ENCODE measurements around the gene NHS. TPM values are rescaled to one million over a fixed set of nuclear protein-coding genes. Genes with fewer than 3 reads are reported as not detected.
A peak's percentile ranks its signal among the peaks of the same experiment; 100 is the strongest.

The NHS gene
- total and polyA plus RNA-seq, 4 donors, result 14.1 to 17.7 (median 15.8) TPM

DNA sequence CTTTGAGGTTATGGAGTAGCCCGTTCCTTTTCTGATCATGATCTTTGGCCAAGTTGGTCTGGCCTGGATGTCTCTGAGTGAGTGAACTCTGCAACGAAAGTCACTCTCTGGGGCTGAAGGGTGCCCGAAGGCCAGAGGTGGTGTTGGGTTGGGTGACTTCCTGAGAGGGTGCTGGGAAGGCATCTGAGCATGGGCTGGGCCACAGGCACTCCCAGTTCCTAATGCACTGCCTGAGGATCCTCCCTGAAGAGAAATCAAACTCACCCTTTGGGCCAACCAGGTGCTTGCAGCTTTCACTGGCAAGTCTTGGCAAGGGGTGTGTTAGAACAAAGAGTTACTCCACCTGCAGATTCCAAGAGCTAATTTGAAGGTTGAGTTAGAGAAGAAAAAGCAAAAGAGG lies 295.9 kb downstream of the NHS start:
- no peak for DNase-seq (ENCODE audit: low read depth in 4 of 6, low spot score in 6 of 6)
- H3K4me3 ChIP-seq (ENCODE audit: low read depth, low read length), result no peak overlapping the region
- 55% methylated on average over 2 of the region's 3 CpGs for WGBS (ENCODE audit: insufficient coverage)
- H3K27me3 ChIP-seq (ENCODE audit: control insufficient read depth, insufficient read depth, low read length), result peaks cover 9% of the 10 kb centered on the region
- H3K4me1 ChIP-seq (ENCODE audit: control insufficient read depth, insufficient read depth, low read length), result peaks cover 3% of the 10 kb centered on the region
- no peaks in the 10 kb centered on the region for H3K36me3 ChIP-seq (ENCODE audit: control insufficient read depth, insufficient read depth, low read length)
- H3K9me3 ChIP-seq (ENCODE audit: control insufficient read depth, insufficient read depth, low read length), result no peaks in the 10 kb centered on the region
- no peak overlapping the region for H3K27ac ChIP-seq (ENCODE audit: low read depth, low read length)

DNA sequence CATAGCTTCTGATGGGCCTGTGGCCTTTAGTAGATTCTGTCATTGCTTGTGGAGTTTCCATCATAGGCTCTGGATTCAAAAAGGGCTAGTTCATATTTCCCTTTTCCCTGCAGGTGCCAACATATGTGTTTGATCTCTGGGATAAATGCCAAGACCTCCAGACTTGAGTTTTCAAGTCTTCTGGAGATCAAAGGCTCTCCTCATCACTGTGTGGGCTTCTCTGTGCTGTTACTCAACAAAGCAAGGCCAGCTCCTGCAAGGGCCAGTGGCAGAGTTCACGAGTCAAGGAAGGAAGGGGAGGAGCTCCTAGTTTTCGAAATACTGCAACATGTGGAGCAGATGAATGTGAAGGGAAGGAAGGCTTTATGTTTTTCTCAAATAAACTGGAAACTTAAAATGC lies 299.6 kb downstream of the NHS start:
- H3K36me3 ChIP-seq (ENCODE audit: control insufficient read depth, insufficient read depth, low read length), result no peaks in the 10 kb centered on the region
- H3K4me3 ChIP-seq (ENCODE audit: low read depth, low read length), result no peak overlapping the region
- peaks cover 3% of the 10 kb centered on the region for H3K4me1 ChIP-seq (ENCODE audit: control insufficient read depth, insufficient read depth, low read length)
- DNase-seq (ENCODE audit: low read depth in 4 of 6, low spot score in 6 of 6), result peak in 1 of 6 donors; percentile 41
- H3K9me3 ChIP-seq (ENCODE audit: control insufficient read depth, insufficient read depth, low read length), result no peaks in the 10 kb centered on the region
- WGBS (ENCODE audit: insufficient coverage), result no CpG with 5 or more reads among the region's 2 CpGs
- peaks cover 2% of the 10 kb centered on the region for H3K27me3 ChIP-seq (ENCODE audit: control insufficient read depth, insufficient read depth, low read length)
- no peak overlapping the region for H3K27ac ChIP-seq (ENCODE audit: low read depth, low read length)

DNA sequence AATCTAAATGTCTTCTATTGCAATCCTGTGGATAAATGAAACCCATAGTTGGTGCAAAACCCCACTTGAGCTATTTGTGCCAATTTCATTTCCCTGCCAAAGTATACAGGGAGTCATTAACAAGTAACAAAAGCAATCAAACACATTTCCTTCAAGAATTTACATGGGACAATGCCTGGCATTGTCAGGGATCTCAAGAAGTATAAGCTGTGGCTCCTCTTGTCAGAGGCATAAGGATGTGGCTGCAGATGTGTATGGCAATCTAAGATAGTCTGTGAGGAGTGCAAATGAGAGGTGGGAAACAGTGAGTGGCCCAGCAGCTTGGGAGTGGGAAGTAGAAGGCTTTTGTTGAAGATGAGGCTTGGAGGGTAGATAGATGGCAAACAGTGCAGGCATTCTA lies 304.3 kb downstream of the NHS start:
- Histone ChIP-seq H3K36me3 (ENCODE audit: control insufficient read depth, insufficient read depth, low read length) (no peaks in the 10 kb centered on the region), H3K27me3 (ENCODE audit: control insufficient read depth, insufficient read depth, low read length) (peaks cover 4% of the 10 kb centered on the region), H3K27ac (ENCODE audit: low read depth, low read length) (no peak overlapping the region), H3K4me3 (ENCODE audit: low read depth, low read length) (no peak overlapping the region), H3K4me1 (ENCODE audit: control insufficient read depth, insufficient read depth, low read length) (no peaks in the 10 kb centered on the region), H3K9me3 (ENCODE audit: control insufficient read depth, insufficient read depth, low read length) (no peaks in the 10 kb centered on the region)
- peak in 1 of 6 donors; percentile 28 for DNase-seq (ENCODE audit: low read depth in 4 of 6, low spot score in 6 of 6)

DNA sequence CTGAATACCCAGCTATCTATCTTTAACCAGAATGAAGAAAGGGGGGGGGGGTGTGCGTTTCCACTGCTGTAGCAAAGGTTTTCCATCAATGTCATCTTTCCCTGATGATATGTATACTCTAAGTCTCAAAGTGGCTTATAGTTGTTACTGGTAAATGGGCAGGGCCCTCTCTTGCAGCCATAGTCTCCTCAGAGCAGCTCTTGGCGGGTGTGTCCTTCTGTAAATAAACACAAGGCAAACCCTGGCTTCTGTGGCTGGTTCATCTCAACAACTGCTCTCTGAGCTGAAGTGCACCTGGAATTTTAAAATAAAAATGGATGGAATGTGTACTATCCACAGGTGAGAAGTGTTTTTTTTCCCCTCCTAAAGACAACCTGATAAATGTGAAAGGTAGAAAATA lies 304.8 kb downstream of the NHS start:
- Histone ChIP-seq H3K36me3 (ENCODE audit: control insufficient read depth, insufficient read depth, low read length) (no peaks in the 10 kb centered on the region), H3K9me3 (ENCODE audit: control insufficient read depth, insufficient read depth, low read length) (no peaks in the 10 kb centered on the region), H3K4me1 (ENCODE audit: control insufficient read depth, insufficient read depth, low read length) (no peaks in the 10 kb centered on the region), H3K4me3 (ENCODE audit: low read depth, low read length) (no peak overlapping the region), H3K27ac (ENCODE audit: low read depth, low read length) (no peak overlapping the region), H3K27me3 (ENCODE audit: control insufficient read depth, insufficient read depth, low read length) (peaks cover 2% of the 10 kb centered on the region)
- no CpG with 5 or more reads among the region's 2 CpGs for WGBS (ENCODE audit: insufficient coverage)
- DNase-seq (ENCODE audit: low read depth in 4 of 6, low spot score in 6 of 6), result no peak

DNA sequence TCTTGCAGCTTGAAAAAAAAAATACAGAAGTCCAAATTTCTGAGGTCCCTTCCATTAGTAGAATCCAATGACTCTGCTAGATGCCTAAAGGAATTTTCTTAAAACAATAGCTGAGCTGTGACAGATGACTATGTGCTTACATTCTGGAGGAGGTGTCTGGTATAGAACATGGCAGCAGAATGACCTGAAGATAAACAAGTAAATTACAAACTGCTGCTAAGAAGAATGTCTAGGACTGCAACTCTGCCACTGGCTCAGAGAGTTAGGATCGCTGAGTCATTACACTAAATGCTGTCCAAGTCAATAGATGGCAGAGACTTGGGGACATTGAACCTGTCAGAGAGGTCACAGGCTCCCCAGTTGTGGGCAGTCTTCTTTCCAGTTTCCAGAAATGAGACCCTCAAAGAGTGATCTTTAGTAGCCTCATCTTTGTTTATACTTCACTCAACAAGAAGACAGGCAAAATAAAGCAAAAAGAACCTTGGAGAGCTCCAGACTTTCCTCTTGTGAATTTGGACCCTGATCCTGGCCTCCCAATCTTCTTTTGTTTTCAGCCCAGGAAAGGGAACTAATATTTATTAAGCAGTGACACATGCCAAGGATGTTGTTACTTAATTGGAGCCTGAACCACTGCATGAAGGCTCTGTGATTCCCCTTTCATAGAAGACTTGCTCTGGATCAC lies 305.9 kb downstream of the NHS start:
- DNase-seq (ENCODE audit: low read depth in 4 of 6, low spot score in 6 of 6), result no peak

DNA sequence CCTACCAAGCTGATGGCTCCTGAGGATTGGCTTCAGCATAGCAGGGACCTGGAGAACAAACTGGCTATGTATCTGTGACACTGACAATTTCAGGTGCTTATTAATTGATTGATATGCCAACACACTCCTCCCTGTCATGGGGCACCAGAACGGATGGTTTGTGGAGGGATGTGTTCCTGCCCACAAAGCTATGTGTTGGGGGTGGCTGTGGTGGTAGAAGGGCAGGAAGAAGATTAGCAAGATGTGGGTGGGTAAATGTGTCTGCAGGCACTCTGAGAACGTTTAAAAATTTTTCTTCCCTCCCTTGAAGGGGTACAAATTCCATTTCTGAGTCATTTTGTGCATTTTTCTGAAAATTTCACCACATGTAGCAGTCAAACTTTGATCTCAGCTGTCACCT lies 307.3 kb downstream of the NHS start:
- peaks cover 4% of the 10 kb centered on the region for H3K27me3 ChIP-seq (ENCODE audit: control insufficient read depth, insufficient read depth, low read length)
- H3K4me3 ChIP-seq (ENCODE audit: low read depth, low read length), result no peak overlapping the region
- no CpG with 5 or more reads among the region's 2 CpGs for WGBS (ENCODE audit: insufficient coverage)
- no peaks in the 10 kb centered on the region for H3K4me1 ChIP-seq (ENCODE audit: control insufficient read depth, insufficient read depth, low read length)
- no peaks in the 10 kb centered on the region for H3K9me3 ChIP-seq (ENCODE audit: control insufficient read depth, insufficient read depth, low read length)
- no peak overlapping the region for H3K27ac ChIP-seq (ENCODE audit: low read depth, low read length)
- DNase-seq (ENCODE audit: low read depth in 4 of 6, low spot score in 6 of 6), result no peak
- no peaks in the 10 kb centered on the region for H3K36me3 ChIP-seq (ENCODE audit: control insufficient read depth, insufficient read depth, low read length)

More for the DNA sequence above, 305.9 kb downstream of the NHS start:
- Histone ChIP-seq H3K4me3 (ENCODE audit: low read depth, low read length) (no peak overlapping the region), H3K36me3 (ENCODE audit: control insufficient read depth, insufficient read depth, low read length) (no peaks in the 10 kb centered on the region), H3K27me3 (ENCODE audit: control insufficient read depth, insufficient read depth, low read length) (peaks cover 2% of the 10 kb centered on the region), H3K9me3 (ENCODE audit: control insufficient read depth, insufficient read depth, low read length) (no peaks in the 10 kb centered on the region), H3K27ac (ENCODE audit: low read depth, low read length) (no peak overlapping the region), H3K4me1 (ENCODE audit: control insufficient read depth, insufficient read depth, low read length) (no peaks in the 10 kb centered on the region)
- 77% methylated on average over 1 of the region's 1 CpG for WGBS (ENCODE audit: insufficient coverage)

DNA sequence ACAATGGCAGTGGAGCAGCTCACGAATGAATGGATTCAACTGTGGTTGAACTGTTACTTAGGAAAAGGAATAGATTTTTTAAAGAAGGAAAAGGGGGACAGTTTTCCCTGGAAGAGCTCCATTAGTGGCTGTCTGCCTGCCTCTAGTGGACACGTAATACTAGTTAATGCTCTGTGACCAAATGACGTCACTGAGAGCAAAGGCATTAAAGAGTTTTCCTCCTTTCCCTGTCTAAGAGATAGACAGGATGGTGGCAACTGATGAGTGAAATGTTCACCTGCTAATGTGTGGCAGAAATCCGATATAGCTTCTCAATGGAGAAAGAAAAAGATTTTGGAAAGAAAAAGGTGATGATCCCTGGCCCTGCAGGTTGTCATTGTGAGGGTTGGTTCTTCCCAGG lies 310.0 kb downstream of the NHS start:
- H3K27me3 ChIP-seq (ENCODE audit: control insufficient read depth, insufficient read depth, low read length), result peaks cover 4% of the 10 kb centered on the region
- H3K9me3 ChIP-seq (ENCODE audit: control insufficient read depth, insufficient read depth, low read length), result no peaks in the 10 kb centered on the region
- H3K4me3 ChIP-seq (ENCODE audit: low read depth, low read length), result no peak overlapping the region
- WGBS (ENCODE audit: insufficient coverage), result 50% methylated on average over 1 of the region's 4 CpGs
- no peak for DNase-seq (ENCODE audit: low read depth in 4 of 6, low spot score in 6 of 6)
- H3K4me1 ChIP-seq (ENCODE audit: control insufficient read depth, insufficient read depth, low read length), result no peaks in the 10 kb centered on the region
- no peaks in the 10 kb centered on the region for H3K36me3 ChIP-seq (ENCODE audit: control insufficient read depth, insufficient read depth, low read length)
- H3K27ac ChIP-seq (ENCODE audit: low read depth, low read length), result no peak overlapping the region

DNA sequence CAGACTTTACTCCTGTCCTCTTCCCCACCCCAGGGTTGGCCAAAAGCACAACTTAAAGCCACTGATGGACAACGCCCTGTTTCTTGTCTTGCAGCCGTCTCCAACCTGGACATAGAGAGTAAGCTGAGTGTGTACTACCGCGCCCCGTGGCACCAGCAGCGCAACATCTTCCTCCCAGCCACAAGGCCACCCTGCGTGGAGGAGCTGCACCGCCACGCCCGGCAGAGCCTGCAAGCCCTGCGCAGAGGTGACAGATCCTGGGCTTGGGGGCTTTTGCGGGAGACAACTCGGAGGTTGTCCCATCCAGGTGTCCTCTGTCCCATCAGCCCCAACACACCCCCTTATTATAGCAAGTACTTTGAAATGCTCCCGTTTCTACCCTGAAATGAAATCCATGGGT lies 312.6 kb downstream of the NHS start:
- 95% methylated on average over 11 of the region's 14 CpGs for WGBS (ENCODE audit: insufficient coverage)
- no peak overlapping the region for H3K27ac ChIP-seq (ENCODE audit: low read depth, low read length)
- H3K27me3 ChIP-seq (ENCODE audit: control insufficient read depth, insufficient read depth, low read length), result peaks cover 13% of the 10 kb centered on the region
- DNase-seq (ENCODE audit: low read depth in 4 of 6, low spot score in 6 of 6), result no peak
- peaks cover 2% of the 10 kb centered on the region for H3K4me1 ChIP-seq (ENCODE audit: control insufficient read depth, insufficient read depth, low read length)
- H3K36me3 ChIP-seq (ENCODE audit: control insufficient read depth, insufficient read depth, low read length), result no peaks in the 10 kb centered on the region
- no peak overlapping the region for H3K4me3 ChIP-seq (ENCODE audit: low read depth, low read length)
- H3K9me3 ChIP-seq (ENCODE audit: control insufficient read depth, insufficient read depth, low read length), result no peaks in the 10 kb centered on the region

DNA sequence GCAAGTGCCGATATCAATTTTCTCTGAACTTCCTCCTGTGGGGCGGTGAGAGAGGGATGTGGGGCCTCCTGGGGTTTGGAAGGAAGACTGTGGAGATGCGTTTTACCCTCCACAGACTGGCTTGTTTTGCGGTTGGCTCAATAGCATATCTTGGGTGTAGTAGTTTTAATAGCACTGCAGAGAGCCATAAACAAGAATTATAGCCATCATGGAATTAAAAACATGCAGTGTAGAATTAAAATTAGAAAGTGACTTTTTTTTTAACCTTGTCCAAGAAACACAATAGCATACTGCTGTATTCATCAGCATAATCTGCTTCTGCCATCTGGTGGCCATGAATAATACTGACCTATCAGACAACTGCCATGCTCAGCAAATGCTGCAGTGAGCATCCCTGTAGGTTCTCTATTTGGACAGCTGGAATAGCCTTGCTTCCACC lies 315.0 kb downstream of the NHS start:
- Histone ChIP-seq H3K27me3 (ENCODE audit: control insufficient read depth, insufficient read depth, low read length) (peaks cover 13% of the 10 kb centered on the region), H3K4me1 (ENCODE audit: control insufficient read depth, insufficient read depth, low read length) (peaks cover 2% of the 10 kb centered on the region), H3K4me3 (ENCODE audit: low read depth, low read length) (no peak overlapping the region), H3K9me3 (ENCODE audit: control insufficient read depth, insufficient read depth, low read length) (no peaks in the 10 kb centered on the region), H3K27ac (ENCODE audit: low read depth, low read length) (no peak overlapping the region), H3K36me3 (ENCODE audit: control insufficient read depth, insufficient read depth, low read length) (no peaks in the 10 kb centered on the region)
- WGBS (ENCODE audit: insufficient coverage), result no CpG with 5 or more reads among the region's 4 CpGs
- DNase-seq (ENCODE audit: low read depth in 4 of 6, low spot score in 6 of 6), result peak; percentile 19 to 95 (median 62)

DNA sequence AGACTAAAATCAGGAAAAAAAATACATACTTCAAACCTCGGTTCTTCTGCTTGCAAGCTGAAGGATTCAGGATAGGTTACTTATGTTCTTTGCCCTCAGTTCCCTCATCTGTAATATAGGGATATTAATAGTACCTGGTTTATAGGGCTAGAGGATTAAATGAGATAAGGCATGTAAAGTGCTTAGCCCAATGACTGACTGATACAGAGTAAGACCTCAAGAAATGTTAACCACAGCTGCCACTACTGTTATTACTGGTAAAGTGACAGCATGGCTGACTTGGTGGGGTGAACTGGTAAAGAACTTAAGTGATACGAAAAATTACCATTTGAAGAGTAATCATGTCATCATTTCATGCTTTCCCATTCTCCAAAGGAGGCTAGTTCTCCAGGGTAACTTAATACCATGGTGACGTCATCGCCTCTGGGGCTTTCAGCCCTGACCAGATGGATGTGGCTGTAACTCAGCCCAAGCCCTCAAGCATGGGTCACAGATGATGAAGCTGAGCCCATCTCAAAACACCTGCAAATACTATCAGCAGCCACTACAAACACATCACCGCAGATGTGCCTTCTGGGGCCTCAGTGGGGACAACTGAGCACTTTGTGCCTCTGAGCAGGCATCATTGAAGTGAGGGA lies 317.8 kb downstream of the NHS start:
- Histone ChIP-seq H3K4me3 (ENCODE audit: low read depth, low read length) (no peak overlapping the region), H3K27ac (ENCODE audit: low read depth, low read length) (no peak overlapping the region), H3K27me3 (ENCODE audit: control insufficient read depth, insufficient read depth, low read length) (peaks cover 18% of the 10 kb centered on the region), H3K36me3 (ENCODE audit: control insufficient read depth, insufficient read depth, low read length) (no peaks in the 10 kb centered on the region), H3K9me3 (ENCODE audit: control insufficient read depth, insufficient read depth, low read length) (no peaks in the 10 kb centered on the region), H3K4me1 (ENCODE audit: control insufficient read depth, insufficient read depth, low read length) (peaks cover 2% of the 10 kb centered on the region)
- DNase-seq (ENCODE audit: low read depth in 4 of 6, low spot score in 6 of 6), result no peak
- 47% methylated on average over 3 of the region's 5 CpGs for WGBS (ENCODE audit: insufficient coverage)

All from spinal cord (tissue), 10 donors.